HG03378 (cell line): ENCODE results near the gene PLD3.

Source experiments
- ATAC-seq: cut with Tn5 transposase; IDR thresholded peaks from one replicate; pipeline ENCODE4 v1.9.1; 2021; ENCODE audit warnings: mild to moderate bottlenecking, moderate library complexity; ENCODE audit not compliant: unreplicated experiment

Gene PLD3

GRCh38 chr19:40348125-40348913 is at the start of gene PLD3, which contains the start of gene C19orf47:
PLD3 (plus strand) TSS chr19:40348695; CDS start chr19:40366484, 17,789 bp downstream.
C19orf47 (minus strand) TSS chr19:40348397; CDS start chr19:40341857, 6,540 bp downstream.
- ATAC-seq, result peak; percentile 85

GRCh38 chr19:40300668-40301067 is 47.8 kb upstream of the PLD3 start:
- no peak for ATAC-seq

DNA sequence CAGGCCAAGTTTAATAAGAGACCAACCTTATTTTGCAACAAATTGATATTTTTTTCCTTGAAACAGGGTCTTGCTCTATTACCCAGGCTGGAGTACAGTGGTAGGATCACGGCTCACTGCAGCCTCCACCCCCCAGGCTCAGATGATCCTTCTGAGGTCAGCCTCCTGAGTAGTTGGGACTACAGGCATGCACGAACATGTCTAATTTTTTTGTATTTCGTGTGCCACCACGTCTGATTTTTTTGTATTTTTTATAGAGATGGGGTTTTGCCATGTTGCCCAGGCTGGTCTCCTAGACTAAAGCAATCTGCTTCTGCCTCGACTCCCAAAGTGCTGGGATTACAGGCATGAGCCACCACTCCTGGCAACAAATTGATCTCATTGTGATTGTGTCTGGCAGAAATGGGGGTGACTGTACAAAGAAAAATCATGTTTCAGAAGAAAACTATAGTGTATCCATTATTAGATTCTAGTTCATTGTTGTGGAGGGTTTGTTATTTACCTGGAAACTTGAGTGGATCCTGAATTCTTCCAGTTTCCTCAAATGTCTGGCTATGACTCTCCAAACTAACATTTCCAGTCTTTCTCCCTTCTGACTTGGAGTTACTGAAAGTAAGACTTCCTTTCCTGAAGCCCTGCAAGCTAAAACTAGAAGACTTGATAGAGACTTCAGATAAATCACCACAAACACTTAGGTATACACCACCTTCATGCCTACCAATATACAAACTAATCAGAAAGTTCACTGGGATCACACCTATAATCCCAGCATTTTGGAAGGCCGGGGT is 46.1 kb upstream of the PLD3 start:
- no peak for ATAC-seq

- ATAC-seq, result no peak
Measured at GRCh38 chr19:40303765-40304164, 44.7 kb upstream of the PLD3 start.

DNA sequence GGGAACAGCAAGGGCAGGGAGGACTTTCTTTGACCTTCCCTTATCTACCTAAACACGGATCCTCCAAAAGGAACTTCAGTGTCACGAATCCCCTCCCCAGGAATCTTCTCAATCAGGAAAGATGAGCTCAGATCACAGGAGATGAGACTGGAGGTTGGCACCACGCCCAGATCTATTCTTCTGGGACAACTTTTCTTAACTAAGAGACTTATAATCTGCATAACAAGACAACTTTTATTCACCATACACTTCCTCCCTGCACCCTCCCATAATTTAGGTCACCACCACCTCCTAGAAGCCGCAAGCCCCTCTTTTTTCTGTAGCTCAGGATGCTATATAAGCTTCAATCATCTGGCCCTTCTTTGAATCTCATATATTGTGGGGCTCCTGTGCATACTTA is 44.2 kb upstream of the PLD3 start:
- ATAC-seq, result no peak

GRCh38 chr19:40305403-40305802 is 43.1 kb upstream of the PLD3 start:
- ATAC-seq, result no peak

- ATAC-seq, result no peak
Measured at GRCh38 chr19:40309666-40310065, 38.8 kb upstream of the PLD3 start.

DNA sequence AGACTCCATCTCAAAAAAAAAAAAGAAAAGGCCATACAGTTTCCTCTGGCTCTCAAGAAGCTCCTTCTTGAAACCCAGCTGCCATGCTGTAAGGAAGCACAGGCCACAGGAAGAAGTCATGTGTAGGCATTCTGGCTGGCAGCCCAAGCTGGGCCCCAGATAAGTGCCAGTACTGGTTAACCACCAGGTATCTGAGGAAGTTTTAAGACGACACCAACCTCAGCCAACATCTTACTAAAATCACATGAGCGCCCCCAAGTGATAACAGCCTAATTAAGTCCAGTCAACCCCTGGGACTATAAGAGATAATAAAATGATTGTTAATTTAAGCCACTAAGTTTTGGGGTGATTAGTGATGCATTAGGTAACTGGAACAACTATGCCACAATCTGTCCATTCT is 36.0 kb upstream of the PLD3 start:
- no peak for ATAC-seq

DNA sequence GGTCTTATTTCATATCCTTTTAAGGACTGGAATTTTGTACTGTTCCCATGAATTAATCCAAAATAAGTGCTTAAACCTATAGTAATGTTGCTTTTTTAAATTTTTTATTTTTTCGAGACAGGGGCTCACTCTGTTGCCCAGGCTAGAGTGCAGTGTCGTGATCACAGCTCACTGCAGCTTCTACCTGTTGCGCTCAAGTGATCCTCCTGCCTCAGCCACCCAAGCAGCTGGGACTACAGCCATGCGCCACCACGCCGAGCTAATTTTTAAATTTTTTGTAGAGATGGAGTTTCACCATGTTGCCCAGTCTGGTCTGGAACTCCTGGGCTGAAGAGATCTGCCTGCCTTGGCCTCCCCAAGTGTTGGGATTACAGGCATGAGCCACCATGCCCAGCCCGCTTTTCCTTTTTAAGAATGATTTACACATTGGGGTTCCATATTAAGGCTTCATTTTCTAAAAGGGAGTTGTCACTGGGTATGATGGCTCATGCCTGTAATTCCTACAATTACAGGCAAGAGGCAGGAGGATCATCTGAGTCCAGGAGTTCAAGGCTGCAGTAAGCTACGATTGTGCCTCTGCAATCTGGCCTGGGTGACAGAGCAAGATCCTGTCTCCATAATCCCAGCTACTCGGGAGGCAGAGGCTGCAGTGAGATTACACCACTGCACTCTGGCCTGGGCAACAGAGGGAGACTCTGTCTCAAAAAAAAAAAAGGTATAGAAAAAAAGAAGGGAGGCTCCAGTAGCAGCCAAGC is 35.1 kb upstream of the PLD3 start:
- ATAC-seq, result no peak

DNA sequence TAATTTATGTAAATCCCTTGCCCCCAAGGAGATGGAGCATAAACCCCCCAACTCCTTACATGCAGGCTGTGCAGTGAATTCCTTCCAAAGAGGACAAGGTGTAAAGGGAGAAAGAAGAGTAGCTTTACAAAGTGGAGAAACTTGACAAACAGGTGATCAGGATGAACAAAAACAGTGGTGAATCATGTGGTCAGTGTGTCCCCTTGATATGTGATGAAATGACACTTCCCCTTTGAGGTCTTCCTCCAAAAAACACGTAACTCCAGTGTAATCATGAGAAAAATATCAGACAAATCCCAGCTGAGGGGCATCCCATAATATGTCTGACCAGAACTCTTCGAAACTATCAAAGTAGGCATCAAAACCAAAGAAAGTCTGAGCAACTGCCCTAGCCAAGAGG is 33.8 kb upstream of the PLD3 start:
- no peak for ATAC-seq

DNA sequence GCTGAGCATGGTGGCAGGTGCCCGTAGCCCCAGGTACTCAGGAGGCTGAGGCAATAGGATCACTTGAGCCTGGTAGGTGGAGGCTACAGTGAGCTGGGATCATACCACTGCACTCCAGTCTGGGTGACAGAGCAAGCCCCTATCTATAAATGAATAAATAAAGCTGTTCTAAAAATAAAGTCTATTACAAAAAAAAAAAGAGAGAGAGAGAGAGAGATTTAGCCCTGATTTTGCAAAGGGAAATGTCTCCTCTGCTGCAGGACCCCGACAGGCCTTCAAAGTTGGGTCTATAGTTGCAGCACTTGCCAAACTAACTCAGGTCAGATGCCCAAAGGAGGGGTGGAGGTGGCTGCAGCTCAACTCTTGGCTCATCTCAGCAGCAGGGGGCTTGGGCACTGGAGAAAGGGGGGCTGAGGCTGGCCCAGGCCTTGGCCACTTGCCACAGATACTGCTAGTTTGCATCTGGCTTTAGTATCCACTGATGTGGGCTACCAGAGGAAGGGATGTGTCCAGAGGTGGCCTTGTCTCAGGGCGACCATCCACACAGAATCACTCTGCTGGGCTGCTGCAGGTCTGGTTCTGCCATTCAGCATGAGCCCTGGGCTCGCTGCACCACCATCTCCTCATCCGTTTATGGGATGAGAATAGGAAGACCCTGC is 32.6 kb upstream of the PLD3 start:
- ATAC-seq, result no peak

DNA sequence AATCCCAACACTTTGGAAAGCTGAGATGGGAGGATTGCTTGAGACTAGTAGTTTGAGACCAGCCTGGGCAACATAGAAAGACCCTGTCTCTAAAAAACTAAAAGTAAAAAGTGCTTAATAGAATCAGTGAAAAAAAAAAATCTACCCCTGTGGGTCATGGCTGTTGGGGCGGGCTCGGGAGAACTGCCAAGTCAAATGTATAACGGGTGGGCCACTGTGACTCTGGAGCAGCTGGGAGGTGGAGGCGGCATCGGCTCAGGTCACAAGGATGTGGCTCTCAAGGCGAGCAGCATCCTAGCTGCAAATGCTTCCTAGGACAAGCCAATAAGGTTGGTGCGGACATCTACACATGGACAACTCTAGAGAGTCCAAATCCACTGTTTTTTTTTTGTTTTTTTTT is 31.2 kb upstream of the PLD3 start:
- ATAC-seq, result no peak

DNA sequence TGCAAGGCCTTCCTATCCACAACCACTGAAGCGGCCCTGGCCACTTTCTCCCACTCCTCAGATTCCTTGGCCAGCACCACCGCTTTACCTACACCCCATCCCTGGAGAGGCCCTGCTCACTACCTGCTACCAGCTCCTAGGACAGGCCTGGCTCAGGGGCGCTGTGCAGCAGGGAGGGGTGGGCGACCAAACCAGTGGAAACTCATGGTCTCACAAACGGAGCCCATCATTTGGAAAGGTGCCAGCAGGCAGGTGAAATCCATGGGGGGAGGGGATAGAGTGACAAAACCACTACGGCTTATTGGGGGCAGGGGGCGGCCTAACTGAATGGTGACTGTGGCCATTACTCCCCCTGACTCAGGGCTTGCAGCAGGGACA is 27.9 kb upstream of the PLD3 start:
- no peak for ATAC-seq

- ATAC-seq, result no peak
Measured at GRCh38 chr19:40321076-40321475, 27.4 kb upstream of the PLD3 start.

DNA sequence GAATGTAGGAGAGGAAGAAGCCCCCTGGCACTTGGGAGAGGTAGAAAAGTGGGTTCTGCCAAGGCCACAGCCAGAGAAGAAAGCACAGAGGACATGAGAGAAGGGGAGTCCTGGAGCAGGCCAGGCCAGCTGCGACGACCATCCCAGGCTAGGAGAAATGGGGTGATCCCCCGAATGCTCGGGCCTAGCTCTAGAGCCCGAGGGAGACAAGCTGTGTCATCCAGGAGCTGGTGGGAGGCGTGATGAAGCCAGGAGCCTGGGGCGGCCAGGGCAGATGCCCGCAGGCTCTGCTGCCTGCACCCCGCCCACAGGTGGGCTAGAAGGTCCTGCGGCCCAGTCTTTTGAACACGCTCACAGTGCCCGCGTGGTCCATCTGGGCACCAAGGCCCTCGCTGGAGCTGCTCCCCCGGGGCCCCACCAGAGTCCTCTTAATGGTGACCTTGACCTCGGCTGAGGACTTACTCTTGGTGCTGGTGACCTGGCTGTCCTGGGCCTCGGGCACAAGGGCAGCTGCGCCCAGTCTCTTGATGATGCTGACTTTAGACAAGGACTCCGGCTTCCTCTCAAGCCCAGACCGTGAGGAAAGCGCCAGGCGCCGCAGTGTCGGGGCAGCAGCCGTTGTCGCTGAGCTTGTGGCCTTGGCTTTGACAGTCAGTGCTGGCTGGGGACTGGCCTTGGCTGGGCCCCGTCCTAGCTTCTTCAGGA is 26.8 kb upstream of the PLD3 start:
- ATAC-seq, result no peak

GRCh38 chr19:40322271-40322610 is 26.3 kb upstream of the PLD3 start:
- ATAC-seq, result no peak

GRCh38 chr19:40322951-40323615 is 25.4 kb upstream of the PLD3 start:
- no peak for ATAC-seq

DNA sequence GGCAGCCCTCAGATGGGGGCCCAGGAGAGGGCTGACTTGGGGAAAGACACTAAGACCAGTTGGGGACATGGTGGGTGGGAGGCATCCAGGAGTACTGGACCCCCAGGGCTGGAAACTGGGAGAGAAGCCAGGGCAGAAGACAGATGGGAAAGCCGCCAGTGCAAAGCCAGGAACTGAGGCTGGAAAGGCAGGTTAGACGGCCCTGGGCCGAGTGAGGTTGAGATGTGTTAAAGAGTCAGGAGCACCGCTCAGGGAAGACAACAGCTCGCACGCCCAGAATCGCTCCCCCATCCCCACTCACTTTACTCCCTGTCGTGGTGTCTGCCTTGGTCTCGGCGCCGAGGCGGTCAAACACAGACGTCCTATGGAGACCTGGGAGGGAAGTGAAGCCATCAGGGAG is 24.8 kb upstream of the PLD3 start:
- ATAC-seq, result no peak

GRCh38 chr19:40326201-40326600 is 22.3 kb upstream of the PLD3 start:
- no peak for ATAC-seq

GRCh38 chr19:40331052-40331451 is 17.4 kb upstream of the PLD3 start:
- no peak for ATAC-seq
